Activated T-helper 2 cell treated with anti-CD3 and anti-CD28 coated beads, Interferon-gamma antibody, Interleukin-2, Interleukin-4, amounts not matched to agents 10 μg/mL and 5 μg/mL and 100 μg/mL, durations not matched to agents 14 hours and 24 hours and 36 hours (primary cell): ENCODE results near the gene TESK2. TPM values are rescaled to one million over a fixed set of nuclear protein-coding genes. Genes with fewer than 3 reads are reported as not detected.

Experiments
- DNase-seq: peaks from one replicate; pipeline ENCODE4 v3.0.0; 2021; ENCODE audit warnings: low spot score
- H3K27ac Mint-ChIP-seq: one replicate; pipeline ENCODE4 v1.8.0; 2021; ENCODE audit warnings: mixed read lengths
- H3K27me3 Mint-ChIP-seq: one replicate; pipeline ENCODE4 v1.8.0; 2021; ENCODE audit warnings: low read depth, mixed read lengths
- H3K36me3 Mint-ChIP-seq: one replicate; pipeline ENCODE4 v1.8.0; 2021; ENCODE audit warnings: low read depth, mixed read lengths
- H3K4me1 Mint-ChIP-seq: one replicate; pipeline ENCODE4 v1.8.0; 2021; ENCODE audit warnings: low read depth, mixed read lengths
- H3K4me3 Mint-ChIP-seq: one replicate; pipeline ENCODE4 v1.8.0; 2021; ENCODE audit warnings: low read depth, mild to moderate bottlenecking, moderate library complexity, mixed read lengths
- H3K9me3 Mint-ChIP-seq: one replicate; pipeline ENCODE4 v1.8.0; 2021; ENCODE audit warnings: mixed read lengths
- intact Hi-C: fragments of 100-400 bp; cut with micrococcal nuclease; formaldehyde crosslinking; loops from one replicate; pipeline ENCODE4 v1.15.1; 2023
- total RNA-seq: library from RNA; stranded (reverse); gene quantifications from 2 replicates; pipeline ENCODE4 v1.2.3, GENCODE V29; 2022

TESK2 gene
- total RNA-seq, 1 donor from 2014 or later: 2.3 TPM

GRCh38 chr1:45448357-45448756, 42.6 kb downstream of the TESK2 start:
- H3K36me3 Mint-ChIP-seq: no peaks in the 10 kb centered on the region
- DNase-seq: no peak
- no peaks in the 10 kb centered on the region for H3K4me1 Mint-ChIP-seq
- intact Hi-C loops: no loop called here
- H3K9me3 Mint-ChIP-seq: no peaks in the 10 kb centered on the region
- H3K4me3 Mint-ChIP-seq: no peak overlapping the region
- no peak overlapping the region for H3K27ac Mint-ChIP-seq
- H3K27me3 Mint-ChIP-seq: no peaks in the 10 kb centered on the region

GRCh38 chr1:45446950-45447672, 43.9 kb downstream of the TESK2 start:
- Mint-ChIP-seq H3K9me3 (no peaks in the 10 kb centered on the region), H3K4me1 (no peaks in the 10 kb centered on the region), H3K27ac (no peak overlapping the region), H3K36me3 (no peaks in the 10 kb centered on the region), H3K4me3 (no peak overlapping the region), H3K27me3 (no peaks in the 10 kb centered on the region)
- intact Hi-C loops: no loop called here
- DNase-seq: no peak

- H3K9me3 Mint-ChIP-seq: no peaks in the 10 kb centered on the region
- H3K27me3 Mint-ChIP-seq: no peaks in the 10 kb centered on the region
- no peak overlapping the region for H3K4me3 Mint-ChIP-seq
- DNase-seq: no peak
- intact Hi-C loops: no loop called here
- no peaks in the 10 kb centered on the region for H3K36me3 Mint-ChIP-seq
- no peak overlapping the region for H3K27ac Mint-ChIP-seq
- no peaks in the 10 kb centered on the region for H3K4me1 Mint-ChIP-seq
These were observed 44.4 kb downstream of the TESK2 start for GRCh38 chr1:45446530-45446929.

GRCh38 chr1:45444609-45445131, 46.3 kb downstream of the TESK2 start:
- no peak for DNase-seq
- H3K9me3 Mint-ChIP-seq: no peaks in the 10 kb centered on the region
- H3K27ac Mint-ChIP-seq: no peak overlapping the region
- H3K36me3 Mint-ChIP-seq: no peaks in the 10 kb centered on the region
- no peaks in the 10 kb centered on the region for H3K27me3 Mint-ChIP-seq
- intact Hi-C loops: no loop called here
- H3K4me1 Mint-ChIP-seq: no peaks in the 10 kb centered on the region
- no peak overlapping the region for H3K4me3 Mint-ChIP-seq

- intact Hi-C loops: no loop called here
- Mint-ChIP-seq H3K36me3 (no peaks in the 10 kb centered on the region), H3K9me3 (no peaks in the 10 kb centered on the region), H3K4me3 (no peak overlapping the region), H3K4me1 (no peaks in the 10 kb centered on the region), H3K27me3 (no peaks in the 10 kb centered on the region), H3K27ac (no peak overlapping the region)
- DNase-seq: no peak
These were observed 47.1 kb downstream of the TESK2 start for GRCh38 chr1:45443580-45444446.

- no peak overlapping the region for H3K27ac Mint-ChIP-seq
- H3K9me3 Mint-ChIP-seq: no peaks in the 10 kb centered on the region
- intact Hi-C loops: no loop called here
- no peaks in the 10 kb centered on the region for H3K4me1 Mint-ChIP-seq
- H3K36me3 Mint-ChIP-seq: no peaks in the 10 kb centered on the region
- no peak for DNase-seq
- H3K27me3 Mint-ChIP-seq: no peaks in the 10 kb centered on the region
- H3K4me3 Mint-ChIP-seq: no peak overlapping the region
These were observed 48.7 kb downstream of the TESK2 start for GRCh38 chr1:45442272-45442671.

DNA sequence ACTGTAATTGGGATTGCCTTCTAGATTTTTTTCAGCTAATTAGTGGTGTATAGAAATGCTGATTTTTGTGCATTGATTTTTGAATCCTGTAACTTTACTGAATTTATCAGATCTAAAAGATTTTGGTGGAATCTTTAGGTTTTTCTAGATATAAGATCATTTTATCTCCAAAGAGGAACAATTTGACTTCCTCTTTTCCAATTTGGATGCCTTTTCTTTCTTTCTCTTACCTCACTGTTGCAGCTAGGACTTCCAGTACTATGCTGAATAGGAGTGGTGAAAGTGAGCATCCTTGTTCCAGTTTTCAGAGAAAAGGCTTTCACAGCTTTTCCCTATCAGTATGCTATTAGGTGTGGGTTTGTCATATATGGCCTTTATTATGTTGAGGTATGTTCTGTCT, 53.6 kb downstream of the TESK2 start:
- intact Hi-C loops: no loop called here
- no peak overlapping the region for H3K4me3 Mint-ChIP-seq
- no peak for DNase-seq
- no peak overlapping the region for H3K27ac Mint-ChIP-seq
- no peaks in the 10 kb centered on the region for H3K9me3 Mint-ChIP-seq
- peaks cover 1% of the 10 kb centered on the region for H3K27me3 Mint-ChIP-seq
- H3K36me3 Mint-ChIP-seq: no peaks in the 10 kb centered on the region
- H3K4me1 Mint-ChIP-seq: no peaks in the 10 kb centered on the region

GRCh38 chr1:45430490-45430889, 60.5 kb downstream of the TESK2 start:
- H3K27me3 Mint-ChIP-seq: peaks cover 4% of the 10 kb centered on the region
- H3K4me3 Mint-ChIP-seq: no peak overlapping the region
- H3K27ac Mint-ChIP-seq: no peak overlapping the region

DNA sequence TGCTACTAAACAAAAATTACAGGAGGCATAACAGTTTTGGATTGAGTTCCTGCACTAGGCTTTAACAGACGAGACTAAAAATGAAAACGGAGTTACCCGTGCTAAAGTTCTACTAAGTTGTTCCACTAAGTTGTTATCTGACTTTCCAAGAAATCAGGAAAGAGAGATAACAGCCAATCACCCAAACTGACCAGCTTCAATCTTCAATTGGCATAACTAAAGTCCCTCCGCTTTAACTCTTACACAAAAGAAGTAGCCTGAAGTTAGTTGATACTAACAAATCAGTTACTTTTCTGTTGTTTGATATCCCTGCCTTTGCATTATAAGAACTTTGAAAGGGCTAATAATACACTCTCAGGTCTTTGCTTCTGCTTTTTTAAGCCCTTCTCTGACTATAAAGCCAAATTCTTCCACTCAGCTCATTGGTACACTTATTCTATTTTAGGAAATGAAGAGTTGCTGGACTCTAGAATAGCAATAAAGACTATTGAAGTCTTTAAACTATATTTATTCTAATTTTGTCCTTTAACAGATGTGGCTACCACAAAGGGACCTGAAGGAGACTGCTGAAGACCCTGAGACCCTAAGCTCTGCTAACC, 61.3 kb downstream of the TESK2 start:
- Mint-ChIP-seq H3K27me3 (peaks cover 4% of the 10 kb centered on the region), H3K9me3 (no peaks in the 10 kb centered on the region), H3K27ac (no peak overlapping the region), H3K4me3 (no peak overlapping the region), H3K36me3 (no peaks in the 10 kb centered on the region), H3K4me1 (no peaks in the 10 kb centered on the region)
- no peak for DNase-seq
- intact Hi-C loops: no loop called here

More at GRCh38 chr1:45430490-45430889, 60.5 kb downstream of the TESK2 start:
- intact Hi-C loops: no loop called here
- Mint-ChIP-seq H3K9me3 (no peaks in the 10 kb centered on the region), H3K4me1 (no peaks in the 10 kb centered on the region), H3K36me3 (no peaks in the 10 kb centered on the region)
- DNase-seq: no peak

GRCh38 chr1:45423906-45424678, 66.9 kb downstream of the TESK2 start:
- no peak overlapping the region for H3K4me3 Mint-ChIP-seq
- DNase-seq: no peak
- H3K36me3 Mint-ChIP-seq: no peaks in the 10 kb centered on the region
- H3K27me3 Mint-ChIP-seq: peaks cover 2% of the 10 kb centered on the region
- intact Hi-C loops: no loop called here
- no peak overlapping the region for H3K27ac Mint-ChIP-seq
- peaks cover 9% of the 10 kb centered on the region for H3K9me3 Mint-ChIP-seq
- H3K4me1 Mint-ChIP-seq: no peaks in the 10 kb centered on the region

DNA sequence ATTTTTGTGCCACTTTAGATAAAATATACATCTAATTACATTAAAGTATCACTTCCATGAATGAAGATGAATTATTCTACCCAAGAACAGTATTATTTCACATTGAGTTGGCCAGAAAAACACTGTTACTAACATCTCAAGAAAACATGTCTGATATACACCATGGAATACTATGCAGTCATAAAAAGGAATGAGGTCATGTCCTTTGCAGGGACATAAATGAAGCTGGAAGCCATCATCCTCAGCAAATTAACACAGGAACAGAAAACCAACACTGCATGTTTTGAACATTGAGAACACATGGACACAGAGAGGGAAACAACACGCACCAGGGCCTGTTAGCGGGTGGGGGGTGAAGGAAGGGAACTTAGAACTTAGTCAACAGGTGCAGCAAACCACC, 69.0 kb downstream of the TESK2 start:
- H3K27me3 Mint-ChIP-seq: peaks cover 2% of the 10 kb centered on the region
- no peak for DNase-seq
- H3K4me3 Mint-ChIP-seq: no peak overlapping the region
- H3K27ac Mint-ChIP-seq: no peak overlapping the region
- intact Hi-C loops: no loop called here
- H3K4me1 Mint-ChIP-seq: no peaks in the 10 kb centered on the region
- peaks cover 9% of the 10 kb centered on the region for H3K9me3 Mint-ChIP-seq
- no peaks in the 10 kb centered on the region for H3K36me3 Mint-ChIP-seq

- no peak for DNase-seq
- no peaks in the 10 kb centered on the region for H3K36me3 Mint-ChIP-seq
- H3K9me3 Mint-ChIP-seq: no peaks in the 10 kb centered on the region
- H3K27me3 Mint-ChIP-seq: no peaks in the 10 kb centered on the region
- H3K4me3 Mint-ChIP-seq: no peak overlapping the region
- H3K4me1 Mint-ChIP-seq: no peaks in the 10 kb centered on the region
- intact Hi-C loops: no loop called here
- no peak overlapping the region for H3K27ac Mint-ChIP-seq
These were observed 76.2 kb downstream of the TESK2 start for GRCh38 chr1:45414746-45415145.
